Pancreas (tissue), 10 donors: ENCODE measurements around the gene MVD. TPM values are rescaled to one million over a fixed set of nuclear protein-coding genes. Genes with fewer than 3 reads are reported as not detected.
A peak's percentile ranks its signal among the peaks of the same experiment; 100 is the strongest.

Experiments
- ATAC-seq, 4 donors: fragments of 200-7000 bp; cut with Tn5 transposase; one replicate each; pipeline versions ENCODE4 v1.8.0 to v1.9.1; 2020; ENCODE audit warnings: mild to moderate bottlenecking in 4 of 4, moderate library complexity in 4 of 4
- DNase-seq, 6 donors: peaks; one replicate each; pipeline ENCODE4 v3.0.0-alpha.2; 2020
- FAIRE-seq: peaks from 2 replicates; lab custom pipeline; 2012; peaks lifted over from hg19 to GRCh38; lab: Jason Lieb, UNC
- H3K27ac ChIP-seq, 4 donors: fragments of 200-600 bp; sonication (generic); 1 replicate in 3 of 4; 2 replicates in 1 of 4; pipeline versions ENCODE4 v1.5.0 to v1.8.0; 2020
- H3K27me3 ChIP-seq, 4 donors: fragments of 200-600 bp; one replicate each; pipeline ENCODE4 v1.8.0; 2021
- H3K36me3 ChIP-seq, 3 donors: fragments of 200-600 bp; sonication (generic) in 1 of 3; one replicate each; pipeline versions ENCODE4 v1.5.0 to v1.8.0; 2020 to 2021
- H3K4me1 ChIP-seq, 3 donors: fragments of 200-600 bp; one replicate each; pipeline ENCODE4 v1.8.0; 2021
- H3K4me3 ChIP-seq, 4 donors: fragments of 200-600 bp; sonication (generic) in 2 of 4; one replicate each; pipeline versions ENCODE4 v1.5.0 to v1.8.0; 2020 to 2021
- H3K9me3 ChIP-seq, 4 donors: fragments of 200-600 bp; one replicate each; pipeline ENCODE4 v1.8.0; 2021
- CTCF ChIP-seq, 4 donors: fragments of 200-600 bp; sonication (generic) in 3 of 4; IDR thresholded peaks; one replicate each; pipeline versions ENCODE4 v1.5.0 to v1.8.0; 2021; ENCODE audit warnings: antibody characterized with exemption in 4 of 4
- WGBS, 2 donors: extraction: QIAGEN DNeasy Blood & Tissue Kit; methylation state at CpG; one replicate each; pipeline ENCODE4 v1.1.7; 2013; 5-methylcytosine and 5-hydroxymethylcytosine counted together
- intact Hi-C, 3 donors: fragments of 100-400 bp; cut with DNase I; formaldehyde crosslinking; loops; one replicate each; pipeline versions ENCODE4 v1.11.1 to v1.14.2; 2022
- polyA plus RNA-seq, 2 donors: library from polyadenylated mRNA; stranded (reverse); fragments of 200-250 nt; gene quantifications; one replicate each; pipeline ENCODE4 v1.2.3, GENCODE V29; 2013
- total RNA-seq, 6 donors: library from RNA; stranded (reverse); fragmentation: NEBNext Ultra II Directional in 4 of 6; extraction: Animal tissue kit (Norgen Biotek cat#: 25700) in 4 of 6; gene quantifications; one replicate each; pipeline versions ENCODE4 v1.2.1 to v1.2.4, GENCODE V29; 2021 to 2023
- donor health status: healthy with polysubstance abuse.
- donor health status: DM: no; HTN: no; CAD: no; lungs with moderate emphysema.
- donor health status: DM: no; HTN: no; CAD: no.
- donor health status: control.
- donor health status: control.
- donor health status: Bipolar disorder and iron deficiency.
- donor health status: DM: yes; HTN: yes; CAD: no.
- donor health status: DM: no; HTN: no; CAD: no.
- donor health status: DM: no; HTN: no; CAD: no.
- donor health status: DM: yes; HTN: yes; CAD: no.

Gene MVD
- total and polyA plus RNA-seq, 8 donors: 12.7 to 46.6 (median 17.5) TPM

GRCh38 chr16:88691129-88691813 is 28.4 kb upstream of the MVD start:
- H3K27me3 ChIP-seq: no peaks in the 10 kb centered on the region
- H3K27ac ChIP-seq: no peak overlapping the region
- FAIRE-seq: no peak
- intact Hi-C loops: no loop called here
- WGBS, 2 donors: 88 to 91% methylated on average over 31 to 33 of the region's 33 CpGs
- TF ChIP-seq CTCF (IDR thresholded peaks at IDR 0.05): no peak
- DNase-seq: peak in 2 of 6 donors; percentile 21 to 74
- H3K4me1 ChIP-seq: peaks cover 10 to 21% (median 19%) of the 10 kb centered on the region in 3 donors
- H3K36me3 ChIP-seq: no peaks in the 10 kb centered on the region
- H3K4me3 ChIP-seq: no peak overlapping the region
- ATAC-seq: no peak
- no peaks in the 10 kb centered on the region for H3K9me3 ChIP-seq

- FAIRE-seq: no peak
- Histone ChIP-seq H3K4me3 (no peak overlapping the region), H3K9me3 (no peaks in the 10 kb centered on the region), H3K27me3 (no peaks in the 10 kb centered on the region), H3K27ac (no peak overlapping the region), H3K4me1 (peaks cover 10 to 21% (median 19%) of the 10 kb centered on the region in 3 donors), H3K36me3 (no peaks in the 10 kb centered on the region)
- TF ChIP-seq CTCF (IDR thresholded peaks at IDR 0.05): no peak
- ATAC-seq: no peak
- peak in 3 of 6 donors; percentile 29 to 57 (median 43) for DNase-seq
- intact Hi-C loops: no loop called here
- 77 to 87% methylated on average over 18 to 21 of the region's 21 CpGs for WGBS, 2 donors
Measured at GRCh38 chr16:88690341-88691128, 27.6 kb upstream of the MVD start.

- Histone ChIP-seq H3K27ac (peak overlapping the region in 3 of 4 donors; percentile 17 to 68 (median 58)), H3K9me3 (no peaks in the 10 kb centered on the region), H3K27me3 (no peaks in the 10 kb centered on the region), H3K4me3 (no peak overlapping the region), H3K36me3 (no peaks in the 10 kb centered on the region), H3K4me1 (peaks cover 10 to 25% (median 24%) of the 10 kb centered on the region in 3 donors)
- DNase-seq (peak; percentile 87 to 96 (median 93)), FAIRE-seq (no peak), ATAC-seq (peak; percentile 62 to 78 (median 74))
- 14 to 17% methylated on average over 28 of the region's 28 CpGs for WGBS, 2 donors
- intact Hi-C loops: no loop called here
- TF ChIP-seq CTCF (IDR thresholded peaks at IDR 0.05): no peak
Measured at GRCh38 chr16:88688013-88688778, 25.3 kb upstream of the MVD start.

- ATAC-seq (no peak), DNase-seq (no peak), FAIRE-seq (no peak)
- Histone ChIP-seq H3K27ac (peak overlapping the region in 3 of 4 donors; percentile 17 to 68 (median 58)), H3K4me3 (no peak overlapping the region), H3K27me3 (no peaks in the 10 kb centered on the region), H3K36me3 (no peaks in the 10 kb centered on the region), H3K9me3 (no peaks in the 10 kb centered on the region), H3K4me1 (peaks cover 10 to 25% (median 24%) of the 10 kb centered on the region in 3 donors)
- intact Hi-C loops: no loop called here
- TF ChIP-seq CTCF (IDR thresholded peaks at IDR 0.05): no peak
- WGBS, 2 donors: 41 to 50% methylated on average over 3 of the region's 3 CpGs
Measured at GRCh38 chr16:88687676-88688012, 24.8 kb upstream of the MVD start.
